ENCODE measurements around the gene ACHE.

ACHE gene

GRCh38 chr7:100884736-100885439 lies 10.8 kb downstream of the ACHE start:
- DNase-seq (ENCODE audit: low read depth in 2 of 2) = no peak

DNA sequence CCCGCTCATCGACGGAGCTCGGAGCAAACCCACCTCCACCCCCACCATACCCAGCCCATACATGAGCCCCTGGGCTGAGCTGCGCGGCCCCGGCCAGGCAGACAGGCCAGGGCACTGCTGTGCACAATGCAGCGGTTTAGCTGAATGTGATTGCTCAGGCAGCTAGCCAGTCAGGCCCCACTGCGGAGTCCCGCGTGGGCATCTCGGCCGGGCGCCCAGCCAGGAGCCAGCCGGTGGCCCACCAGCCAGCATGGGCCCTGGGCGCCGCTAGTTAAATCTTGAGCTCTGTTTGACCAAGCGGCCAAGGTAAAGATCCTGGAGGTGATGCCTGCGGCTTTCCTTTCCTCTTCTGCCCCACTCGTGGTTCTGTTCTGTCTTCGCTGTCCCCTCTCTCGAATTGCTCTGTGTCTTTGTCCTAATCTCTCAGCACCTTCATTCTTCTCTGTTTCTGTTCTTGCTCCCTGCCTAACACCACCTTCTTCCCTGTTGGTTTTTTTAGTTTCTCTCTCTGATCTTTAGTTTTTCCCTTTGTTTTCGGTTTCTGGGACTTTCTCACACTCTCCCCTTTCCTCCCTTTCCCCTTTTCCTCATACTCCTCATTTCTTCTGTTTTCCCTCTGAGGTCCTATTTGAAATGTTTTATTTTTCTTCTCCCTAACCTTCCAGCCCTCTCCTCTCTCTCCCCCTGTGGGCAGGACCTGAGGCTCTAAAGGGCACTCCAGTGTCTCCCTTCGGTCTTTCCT lies 12.7 kb downstream of the ACHE start:
- DNase-seq (ENCODE audit: low read depth in 2 of 2) = no peak

- no peak for DNase-seq (ENCODE audit: low read depth in 2 of 2)
These were observed 13.5 kb downstream of the ACHE start for GRCh38 chr7:100882201-100882600.

GRCh38 chr7:100881136-100881535 lies 14.6 kb downstream of the ACHE start:
- DNase-seq (ENCODE audit: low read depth in 2 of 2) = no peak

DNA sequence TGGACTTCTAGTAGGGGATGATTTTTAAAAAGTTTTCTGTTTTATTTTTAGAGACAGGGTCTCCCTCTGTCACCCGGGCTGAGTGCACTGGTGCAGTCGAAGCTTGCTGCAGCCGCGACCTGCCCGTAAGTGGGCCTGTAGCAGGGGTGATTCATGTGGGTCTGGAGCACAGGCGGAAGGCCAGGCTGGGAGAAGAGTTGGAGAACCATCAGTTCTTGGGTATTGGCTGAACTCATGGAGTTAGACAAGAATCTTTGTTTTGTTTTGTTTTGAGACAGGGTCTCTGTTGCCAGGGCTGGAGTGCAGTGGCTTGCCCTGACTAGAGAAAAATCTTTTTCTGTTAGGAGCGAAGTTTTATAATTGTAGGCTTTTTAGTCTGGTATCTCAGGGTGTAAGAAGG lies 15.0 kb downstream of the ACHE start:
- no peak for DNase-seq (ENCODE audit: low read depth in 2 of 2)

DNA sequence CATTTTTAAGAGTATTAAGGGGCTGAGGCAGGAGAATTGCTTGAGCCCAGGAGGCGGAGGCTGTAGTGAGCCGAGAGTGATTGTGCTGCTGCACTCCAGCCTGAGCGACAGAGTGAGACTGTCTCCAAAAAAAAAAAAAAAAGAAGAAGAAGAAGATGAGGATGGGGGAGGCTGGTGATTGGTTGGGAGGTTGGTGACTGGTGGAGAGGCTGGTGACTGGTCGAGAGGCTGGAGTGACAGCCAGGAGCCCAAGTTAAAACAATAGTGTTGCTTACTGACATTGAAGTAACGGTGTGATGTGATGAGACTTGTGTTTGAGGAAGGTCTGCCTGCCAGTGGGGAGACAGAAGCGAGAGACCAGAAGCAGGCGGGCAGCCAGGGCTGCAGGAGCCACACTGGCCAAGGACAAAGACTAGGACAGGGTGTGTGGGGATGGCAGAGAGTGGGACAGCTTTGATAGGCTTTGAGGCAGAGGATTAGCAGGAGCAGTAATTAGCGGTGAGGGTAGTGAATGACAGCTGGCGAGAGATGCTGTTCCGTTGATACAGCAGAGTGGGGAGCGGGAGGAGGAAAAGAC lies 15.9 kb downstream of the ACHE start:
- no peak for DNase-seq (ENCODE audit: low read depth in 2 of 2)

DNA sequence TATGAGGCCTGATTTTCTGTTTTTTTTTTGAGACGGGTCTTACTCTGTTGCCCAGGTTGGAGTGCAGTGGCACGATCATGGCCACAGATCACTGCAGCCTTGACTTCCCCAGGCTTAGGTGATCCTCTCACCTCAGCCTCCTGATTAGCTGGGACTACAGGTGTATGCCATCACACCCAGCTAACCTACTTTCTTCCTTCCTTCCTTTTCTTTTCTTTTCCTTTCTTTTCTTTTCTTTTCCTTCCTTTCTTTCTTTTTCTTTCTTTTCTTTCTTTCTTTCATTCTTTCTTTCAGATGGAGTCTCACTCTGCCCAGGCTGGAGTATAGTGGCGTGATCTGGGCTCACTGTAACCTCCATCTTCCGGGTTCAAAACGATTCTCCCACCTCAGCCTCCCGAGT lies 17.0 kb downstream of the ACHE start:
- no peak for DNase-seq (ENCODE audit: low read depth in 2 of 2)

GRCh38 chr7:100878013-100878412 lies 17.7 kb downstream of the ACHE start:
- DNase-seq (ENCODE audit: low read depth in 2 of 2) = no peak

DNA sequence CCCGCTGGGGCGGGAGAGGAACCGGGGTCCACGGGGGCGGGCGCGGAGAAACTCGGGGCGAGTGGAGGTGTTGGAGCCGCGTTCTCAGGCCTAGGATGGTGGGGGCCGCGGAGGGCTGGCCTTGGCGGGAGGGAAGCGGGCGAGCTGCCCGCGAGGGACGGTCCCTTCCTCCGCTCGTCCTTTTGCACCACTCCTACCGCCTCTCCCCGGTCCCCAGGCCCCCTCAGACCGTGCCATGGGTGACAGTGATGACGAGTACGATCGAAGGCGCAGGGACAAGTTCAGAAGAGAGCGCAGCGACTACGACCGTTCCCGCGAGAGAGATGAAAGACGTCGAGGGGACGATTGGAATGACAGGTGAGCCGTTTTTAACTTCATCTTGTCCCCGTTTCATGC lies 20.3 kb downstream of the ACHE start:
- no peak for DNase-seq (ENCODE audit: low read depth in 2 of 2)

- peak; percentile 98 for DNase-seq (ENCODE audit: low read depth in 2 of 2)
These were observed 20.9 kb downstream of the ACHE start, which contains the start of gene SRRT for GRCh38 chr7:100874577-100875355. TSS of gene SRRT (plus strand) at chr7:100875103. CDS start at chr7:100875591, 488 bp downstream.

DNA sequence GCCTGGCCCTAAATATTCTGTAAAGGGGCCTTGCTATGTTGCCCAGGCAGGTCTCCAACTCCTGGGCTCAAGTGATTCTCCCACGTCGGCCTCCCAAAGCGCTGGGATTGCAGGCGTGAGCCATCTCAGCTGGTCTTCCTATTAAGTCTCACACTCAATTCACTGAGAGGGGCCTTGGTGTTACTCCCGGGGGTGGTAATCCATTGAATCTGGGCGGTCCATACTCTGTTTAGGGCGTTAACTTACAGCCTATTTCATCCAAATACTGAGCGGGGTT lies 21.4 kb downstream of the ACHE start:
- DNase-seq (ENCODE audit: low read depth in 2 of 2) = no peak

DNA sequence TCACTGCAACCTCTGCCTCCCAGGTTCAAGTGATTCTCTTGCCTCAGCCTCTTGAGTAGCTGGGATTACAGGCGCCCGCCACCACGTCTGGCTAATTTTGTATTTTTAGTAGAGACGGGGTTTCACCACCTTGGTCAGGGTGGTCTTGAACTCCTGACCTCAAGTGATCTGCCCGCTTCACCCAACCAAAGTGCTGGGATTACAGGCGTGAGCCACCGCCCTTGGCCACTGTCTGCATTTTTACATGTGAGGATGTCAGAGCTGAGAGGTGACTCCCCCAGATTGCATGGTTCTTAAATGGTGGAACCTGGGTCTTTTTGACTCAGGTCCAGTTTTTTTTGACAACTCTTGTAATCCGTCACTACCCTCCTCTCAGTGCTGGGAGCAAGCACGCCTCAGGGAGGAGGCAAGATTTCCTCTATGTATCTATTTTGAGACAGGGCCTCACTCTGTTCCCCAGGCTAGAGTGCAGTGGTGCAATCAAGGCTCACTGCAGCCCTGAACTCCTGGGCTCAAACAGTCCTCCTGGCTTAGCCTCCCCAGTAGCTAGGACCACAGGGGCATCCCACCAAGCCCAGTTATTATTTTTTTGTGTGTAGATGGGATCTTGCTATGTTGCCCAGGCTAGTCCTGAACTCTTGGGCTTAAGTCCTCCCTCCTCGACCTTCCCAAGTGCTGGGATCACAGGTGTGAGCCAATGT lies 21.9 kb downstream of the ACHE start:
- no peak for DNase-seq (ENCODE audit: low read depth in 2 of 2)

DNA sequence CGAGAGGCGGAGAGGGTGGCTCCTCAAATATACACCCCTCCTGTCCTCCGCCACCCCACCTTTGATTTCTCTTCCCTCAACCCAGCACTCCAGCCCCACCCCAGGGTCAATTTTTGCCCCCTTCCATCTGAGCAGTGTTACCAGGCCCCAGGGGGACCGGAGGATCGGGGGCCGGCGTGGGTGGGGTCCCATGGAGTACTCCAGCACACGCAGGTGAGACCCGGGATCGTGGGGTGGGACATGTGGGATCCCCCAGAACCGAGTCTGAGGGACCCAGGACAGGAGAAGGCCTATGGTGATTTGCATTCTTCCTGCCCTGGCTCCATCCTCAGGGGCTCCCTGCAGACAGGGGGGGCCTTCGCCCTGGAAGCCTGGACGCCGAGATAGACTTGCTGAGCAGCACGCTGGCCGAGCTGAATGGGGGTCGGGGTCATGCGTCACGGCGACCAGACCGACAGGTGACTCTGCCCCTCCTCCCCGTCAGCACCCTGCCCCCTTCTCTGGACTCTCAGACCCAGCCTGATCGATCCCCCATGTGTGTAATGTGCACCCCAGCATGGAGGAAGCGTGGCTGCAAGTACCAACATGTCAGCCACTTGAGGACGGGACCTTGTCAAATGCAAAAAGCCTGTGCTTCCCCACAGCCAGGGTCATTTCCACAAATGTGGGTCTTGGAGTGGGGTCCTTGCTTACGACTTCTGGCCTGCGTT lies 27.8 kb downstream of the ACHE start:
- no peak for DNase-seq (ENCODE audit: low read depth in 2 of 2)

DNA sequence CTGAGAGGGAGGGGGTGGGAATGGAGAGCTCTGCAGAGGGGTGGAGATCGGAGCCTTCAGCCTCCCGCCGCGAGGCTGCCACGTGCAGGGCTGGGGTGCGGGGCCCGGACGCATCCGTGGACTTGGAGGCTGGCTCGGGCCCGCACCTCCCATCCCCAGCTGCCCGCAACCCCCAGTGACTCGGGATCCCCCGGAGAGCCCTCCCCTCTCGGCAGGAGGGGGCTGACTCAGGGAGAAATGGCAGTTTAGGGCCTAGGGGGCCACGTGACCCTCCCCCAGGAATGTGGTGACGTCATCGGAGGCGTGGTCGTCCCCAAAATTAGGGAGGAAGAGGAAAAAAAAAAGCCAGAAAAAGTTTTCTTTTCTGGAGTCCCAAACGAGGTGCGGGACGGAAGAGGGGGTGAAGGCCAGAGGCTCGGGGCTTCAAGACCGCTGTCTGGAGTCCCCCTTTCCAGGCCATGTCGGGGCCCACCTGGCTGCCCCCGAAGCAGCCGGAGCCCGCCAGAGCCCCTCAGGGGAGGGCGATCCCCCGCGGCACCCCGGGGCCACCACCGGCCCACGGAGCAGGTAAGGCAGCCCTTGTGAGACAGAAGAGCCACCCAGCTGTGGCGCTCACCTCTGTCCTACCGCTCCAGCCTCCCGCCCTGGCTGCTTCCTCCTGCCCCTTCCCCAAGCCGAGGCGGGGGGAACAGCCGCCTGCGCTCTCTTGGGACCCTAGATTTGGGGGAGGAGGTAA lies 28.5 kb downstream of the ACHE start, which contains the start of gene TRIP6:
Gene TRIP6, plus strand, starts transcription at position 348 of the 736 bp plus-strand sequence. Its CDS starts 111 bp downstream, at position 459.
- DNase-seq (ENCODE audit: low read depth in 2 of 2) = no peak

DNA sequence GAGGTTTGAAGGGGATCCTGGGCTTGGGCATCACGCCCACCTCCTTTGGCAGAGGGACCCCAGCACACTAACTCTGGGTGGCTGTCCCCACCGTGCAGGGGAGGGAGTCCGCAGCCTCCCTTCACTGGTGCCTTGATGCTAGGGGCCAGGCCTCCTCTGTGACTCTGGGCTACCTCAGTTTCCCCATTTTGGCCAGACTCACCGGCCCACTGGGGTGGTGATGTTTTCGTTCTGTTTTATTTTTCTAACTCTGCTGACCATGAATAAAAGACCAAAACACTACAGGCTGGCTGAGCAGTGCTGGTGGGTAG lies 29.0 kb downstream of the ACHE start:
- no peak for DNase-seq (ENCODE audit: low read depth in 2 of 2)

GRCh38 chr7:100865938-100866728 lies 29.6 kb downstream of the ACHE start:
- DNase-seq (ENCODE audit: low read depth in 2 of 2) = no peak

DNA sequence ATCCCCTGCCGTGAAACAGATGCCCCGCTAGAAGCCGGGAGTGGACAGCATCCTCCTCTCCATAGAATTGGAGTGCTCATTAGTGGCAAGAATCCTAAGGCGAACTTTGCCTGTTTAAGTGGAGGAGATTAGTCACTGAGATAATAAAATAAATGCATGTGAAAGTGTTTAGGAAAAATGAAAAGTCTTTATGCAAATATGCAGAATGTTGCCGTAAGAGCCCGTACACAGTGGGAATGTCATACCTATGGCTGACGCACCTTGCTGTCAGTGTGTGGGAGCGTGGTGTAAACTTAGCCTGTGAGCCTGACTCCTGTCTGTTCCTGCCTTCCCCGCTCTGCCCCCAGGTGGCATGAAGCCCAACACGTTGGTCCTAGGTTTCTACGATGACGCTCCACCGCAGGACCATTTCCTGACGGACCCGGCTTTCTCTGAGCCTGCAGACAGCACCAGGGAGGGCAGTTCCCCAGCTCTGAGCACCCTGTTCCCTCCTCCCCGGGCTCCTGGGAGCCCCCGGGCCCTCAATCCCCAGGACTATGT lies 30.2 kb downstream of the ACHE start:
- DNase-seq (ENCODE audit: low read depth in 2 of 2) = no peak

DNA sequence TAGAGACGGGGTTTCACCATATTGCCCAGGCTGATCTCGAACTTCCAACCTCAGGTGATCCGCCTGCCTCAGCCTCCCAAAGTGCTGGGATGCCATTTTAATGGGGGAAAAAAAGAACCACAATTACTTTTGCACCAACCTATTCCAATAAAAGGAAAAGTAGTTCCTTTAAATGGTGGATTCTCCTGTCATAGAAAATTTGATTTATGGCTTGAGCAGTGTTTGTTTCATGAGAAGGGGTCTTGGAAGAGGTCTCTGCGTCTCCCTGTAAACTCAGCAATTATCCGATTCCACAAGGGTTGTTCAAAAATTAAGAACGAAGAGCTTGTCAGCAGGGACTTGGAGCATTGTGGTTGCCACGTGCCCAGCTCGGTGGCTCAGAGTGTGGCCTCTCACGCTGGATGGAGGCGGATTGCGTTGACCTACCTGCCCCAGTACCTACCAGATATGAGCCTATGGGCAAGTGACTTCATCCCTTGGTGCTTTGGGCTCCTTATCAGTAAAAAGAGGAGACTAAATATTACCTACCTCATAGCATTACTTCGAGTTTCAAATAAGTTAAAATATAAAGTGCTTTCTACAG lies 31.3 kb downstream of the ACHE start:
- DNase-seq (ENCODE audit: low read depth in 2 of 2) = no peak

- DNase-seq (ENCODE audit: low read depth in 2 of 2) = no peak
These were observed 32.2 kb downstream of the ACHE start for GRCh38 chr7:100863406-100863950.
